Stimulated activated CD8-positive, alpha-beta memory T cell treated with anti-CD3 and anti-CD28 coated beads, Interleukin-4, amount 100 ng/mL, for 48 hours (primary cell): ENCODE measurements around the gene MAP4.
A peak's percentile ranks its signal among the peaks of the same experiment; 100 is the strongest.

Source experiments
- DNase-seq: peaks from one replicate; pipeline ENCODE4 v3.0.0-alpha.2; 2020

The MAP4 gene

DNA sequence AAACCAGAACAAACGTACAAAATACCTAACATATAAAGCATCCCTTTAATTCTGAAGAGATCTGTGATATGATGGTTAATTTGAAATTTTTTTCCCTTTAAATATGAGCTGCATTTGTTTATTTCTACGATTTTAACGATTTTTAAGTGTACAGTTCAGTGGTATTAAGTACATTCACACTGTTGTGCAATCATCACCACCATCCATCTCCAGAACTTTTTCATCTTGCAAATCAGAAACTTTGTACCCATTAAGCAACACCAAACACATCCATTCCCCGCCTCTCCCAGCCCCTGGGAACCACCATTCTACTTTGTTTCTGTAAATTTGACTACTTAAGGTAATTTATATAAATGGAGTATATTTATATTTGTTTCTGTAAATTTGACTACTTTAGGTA is 51.5 kb downstream of the MAP4 start:
- no peak for DNase-seq

DNA sequence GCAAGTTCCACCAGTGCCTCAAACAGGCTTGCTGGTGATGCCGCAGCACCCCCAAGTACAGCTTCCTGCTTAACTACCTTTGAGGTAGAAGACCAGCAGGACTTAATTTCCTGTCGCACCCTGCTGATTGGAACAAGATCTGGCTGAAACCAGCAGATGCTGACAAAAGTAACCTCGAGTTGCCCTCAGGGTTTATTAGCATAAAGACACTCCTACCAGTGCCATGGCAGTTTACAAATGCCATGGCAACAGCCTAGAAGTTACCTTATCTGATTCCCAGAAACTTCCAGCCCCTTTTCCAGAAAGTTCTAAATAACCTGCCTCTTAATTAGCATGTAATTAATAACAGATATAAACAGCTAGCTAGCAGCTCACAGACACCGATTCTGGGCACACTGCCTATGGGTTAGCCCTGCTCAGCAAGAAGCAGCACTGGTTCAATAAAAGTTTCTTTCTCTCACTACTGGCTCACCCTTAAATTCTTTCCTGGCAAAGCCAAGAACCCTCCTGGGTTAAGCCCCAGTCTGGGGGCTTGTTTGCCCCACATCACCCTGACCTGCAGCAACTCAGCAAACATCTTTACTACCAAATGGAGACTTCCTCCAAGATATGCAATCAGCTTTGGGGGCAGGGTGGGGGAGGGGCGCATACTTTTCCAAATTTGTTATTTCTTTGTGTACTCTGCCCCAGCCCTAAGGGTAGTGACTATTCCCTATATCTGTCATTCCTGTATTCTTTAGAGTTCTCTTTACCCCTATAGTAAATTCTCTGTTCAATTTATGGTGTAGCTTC is 54.2 kb downstream of the MAP4 start:
- peak; percentile 25 for DNase-seq

DNA sequence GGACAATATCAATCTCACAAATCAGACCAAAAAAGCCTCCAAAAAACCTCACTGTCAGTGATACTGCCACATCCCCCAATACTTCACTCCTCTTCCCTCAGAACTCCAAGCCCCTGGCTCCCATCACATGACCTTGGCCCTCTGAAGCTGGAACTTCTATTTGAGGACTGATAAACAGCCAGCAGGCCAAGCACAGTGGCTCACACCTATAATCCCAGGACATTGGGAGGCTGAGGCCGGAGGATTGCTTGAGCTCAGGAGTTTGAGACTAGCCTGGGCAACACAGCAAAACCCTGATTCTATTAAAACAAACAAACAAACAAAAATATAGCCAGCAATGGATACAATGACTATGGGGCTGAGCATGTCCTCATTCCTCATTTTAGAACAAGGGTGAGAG is 55.2 kb downstream of the MAP4 start:
- no peak for DNase-seq

DNA sequence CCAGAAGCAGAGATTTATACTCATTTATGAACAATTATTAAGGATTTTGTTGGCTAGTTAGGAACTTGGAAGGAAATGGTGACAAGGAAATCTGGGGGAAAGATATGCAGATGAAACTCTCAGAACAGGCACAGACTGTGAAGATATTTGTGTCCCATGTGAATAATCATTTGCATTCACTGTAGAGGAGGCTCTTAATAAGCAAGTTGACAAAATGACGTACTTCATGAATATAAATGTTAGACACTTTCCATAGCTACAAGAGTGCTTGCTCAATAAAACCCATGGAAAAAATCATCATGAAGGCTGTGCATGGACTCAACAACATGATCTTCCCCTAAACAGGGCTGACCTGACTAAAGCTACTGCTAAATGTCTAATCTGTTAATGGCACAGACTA is 59.7 kb downstream of the MAP4 start:
- no peak for DNase-seq

DNA sequence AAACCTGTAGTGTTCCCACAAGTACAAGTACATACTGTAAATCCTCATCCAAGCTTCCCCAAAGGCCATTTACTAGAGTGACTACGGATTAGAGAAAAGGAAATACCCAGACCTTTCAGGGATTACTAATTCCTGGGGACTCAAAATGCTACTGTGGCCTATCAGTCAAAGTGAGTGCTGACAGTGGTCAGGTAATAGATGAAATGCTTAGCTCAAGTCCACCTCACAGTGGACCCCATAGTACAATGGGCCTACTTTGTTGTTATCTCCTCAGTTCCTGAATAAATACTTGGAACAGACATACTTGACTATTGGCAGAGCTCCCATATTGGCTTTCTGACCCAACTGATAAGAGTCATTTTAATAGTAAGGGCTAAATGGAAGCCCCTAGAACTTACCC is 61.6 kb downstream of the MAP4 start:
- DNase-seq = no peak

DNA sequence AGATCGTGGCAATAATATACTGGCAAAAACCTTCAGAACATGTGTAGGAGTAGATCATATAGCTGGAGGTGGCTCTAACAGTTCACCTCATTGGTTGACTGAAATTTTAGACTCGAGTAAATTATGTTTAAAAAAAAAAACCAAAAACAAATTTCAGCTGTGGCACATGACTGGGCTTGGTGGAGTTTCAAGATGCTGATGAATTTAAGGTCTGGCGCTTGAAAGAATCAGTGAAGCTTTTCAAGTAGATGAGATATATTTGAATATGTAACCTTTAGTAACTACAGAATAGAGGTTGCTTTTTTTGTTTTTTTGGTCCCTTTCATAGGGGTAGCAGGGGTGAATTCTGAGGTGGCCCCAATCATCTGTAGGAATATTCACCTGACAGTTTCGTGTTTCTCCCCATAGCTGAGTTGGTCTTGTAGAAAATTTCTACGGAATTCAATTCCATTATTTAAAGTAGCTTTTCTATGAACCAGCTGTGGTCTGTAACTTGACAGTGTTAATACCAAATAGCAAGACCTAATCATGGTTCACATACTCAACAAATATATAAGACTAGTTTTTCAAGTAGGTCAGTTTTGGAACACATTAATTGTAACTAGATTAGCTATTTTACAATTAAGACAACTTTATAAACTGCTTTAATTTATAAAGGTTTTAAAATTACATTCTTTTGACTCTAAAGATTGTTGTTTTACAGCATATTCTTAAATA is 65.6 kb downstream of the MAP4 start:
- no peak for DNase-seq

DNA sequence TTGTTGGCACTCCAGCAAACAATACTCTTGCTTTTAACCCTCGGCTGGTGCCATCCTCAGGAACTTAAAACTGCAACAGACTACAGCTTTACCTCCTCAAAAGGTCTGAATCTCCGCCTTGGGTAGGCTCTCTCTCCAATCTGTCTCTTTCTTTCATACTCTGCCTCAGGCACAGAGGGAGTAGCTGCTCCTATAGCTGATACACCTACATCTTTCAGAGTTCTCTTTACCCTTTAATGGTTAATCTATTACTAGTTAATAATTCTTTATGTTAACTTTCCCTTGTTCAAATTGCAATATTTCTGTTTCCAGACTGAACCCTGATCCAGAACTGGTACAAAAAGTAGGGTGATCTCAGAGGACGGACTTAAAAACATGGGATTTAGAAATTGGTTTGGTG is 66.2 kb downstream of the MAP4 start:
- DNase-seq = no peak

DNA sequence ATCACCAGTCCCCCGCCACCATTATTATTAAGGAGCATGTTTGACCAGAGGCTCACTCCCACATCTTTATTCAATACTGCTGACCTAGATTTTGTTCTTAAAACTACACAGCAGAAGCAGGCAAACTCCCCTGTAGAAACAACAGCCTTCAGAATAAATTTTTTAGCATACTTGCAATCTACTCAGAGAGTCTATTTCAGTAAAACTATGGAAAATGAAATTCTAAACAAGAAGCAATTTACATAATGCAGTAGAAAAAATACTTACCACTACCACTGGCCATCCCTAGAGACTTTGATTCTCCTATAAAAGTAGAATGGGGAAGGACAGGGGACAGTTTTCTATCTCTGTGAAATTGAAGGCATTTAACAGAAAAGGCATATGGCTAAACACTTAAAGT is 76.0 kb downstream of the MAP4 start:
- DNase-seq = no peak

DNA sequence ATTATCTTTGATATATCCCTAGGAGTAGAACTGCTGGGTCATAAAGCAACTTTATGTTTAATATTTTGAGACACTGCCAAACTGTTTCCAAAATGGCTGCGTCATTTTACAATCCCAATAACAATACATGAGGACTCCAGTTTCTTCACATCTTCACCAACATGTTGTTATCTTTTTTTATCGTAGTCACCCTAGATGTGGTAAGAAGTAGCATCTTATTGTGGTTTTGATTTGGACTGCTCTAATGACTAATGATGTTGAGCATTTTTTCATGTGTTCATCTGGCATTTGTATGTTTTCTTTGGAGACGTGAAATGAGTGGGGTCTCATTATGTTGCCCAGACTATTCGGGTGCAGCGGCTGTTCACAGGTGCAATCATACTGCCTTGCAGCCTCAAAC is 83.8 kb downstream of the MAP4 start:
- DNase-seq = no peak

DNA sequence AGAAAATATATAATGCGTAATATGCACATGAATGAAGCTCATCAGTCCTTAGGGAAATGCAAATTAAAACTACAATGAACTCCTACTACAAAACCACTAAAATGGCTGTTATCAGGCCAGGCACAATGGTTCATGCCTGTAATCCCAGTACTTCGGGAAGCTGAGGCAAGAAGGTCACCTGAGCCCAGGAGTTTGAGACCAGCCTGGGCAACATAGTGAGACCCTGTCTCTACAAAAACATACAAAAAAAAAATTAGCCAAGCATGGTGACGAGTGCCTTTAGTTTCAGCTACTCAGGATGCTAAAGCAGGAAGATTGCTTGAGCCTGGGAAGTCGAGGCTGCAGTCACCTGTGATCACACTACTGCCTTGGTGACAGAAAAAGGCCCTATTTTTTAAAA is 85.2 kb downstream of the MAP4 start:
- no peak for DNase-seq

DNA sequence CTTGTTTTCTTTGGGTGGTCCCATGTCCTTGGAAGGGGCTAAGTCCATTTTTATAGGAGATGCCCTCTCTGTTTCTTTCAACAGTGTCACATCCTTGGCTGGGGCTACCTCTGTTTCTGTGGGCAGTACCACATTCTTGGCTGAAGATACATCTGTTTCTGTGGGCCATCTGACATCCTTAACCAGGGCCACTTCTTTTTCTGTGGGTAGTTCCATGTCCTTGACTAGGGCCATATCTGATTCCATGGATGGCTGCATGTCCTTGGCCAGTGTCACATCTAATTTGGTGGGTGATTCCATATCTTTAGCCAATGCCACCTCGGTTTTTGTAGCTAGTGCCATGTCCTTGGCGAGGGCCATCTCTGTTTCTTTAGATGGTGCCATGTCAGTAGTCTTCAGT is 99.5 kb downstream of the MAP4 start:
- DNase-seq = no peak

DNA sequence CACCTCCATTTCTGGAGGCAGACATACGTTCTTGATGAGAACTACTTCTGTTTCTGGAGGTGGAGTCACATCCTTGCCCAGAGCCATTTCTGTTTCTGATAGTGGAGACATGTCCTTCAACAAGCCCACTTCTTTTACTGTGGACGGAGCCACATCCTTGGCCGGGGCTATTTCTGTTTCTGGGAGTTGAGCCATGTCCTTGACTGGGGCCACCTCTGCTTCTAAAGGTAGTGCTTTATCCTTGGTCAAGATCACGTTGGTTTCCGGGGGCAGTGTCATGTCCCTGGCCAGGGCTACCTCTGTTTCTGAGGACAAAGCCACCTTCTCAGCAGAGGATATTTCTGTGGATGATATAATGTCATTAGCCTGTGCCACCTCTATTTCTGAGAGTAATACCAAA is 100.0 kb downstream of the MAP4 start:
- DNase-seq = no peak

DNA sequence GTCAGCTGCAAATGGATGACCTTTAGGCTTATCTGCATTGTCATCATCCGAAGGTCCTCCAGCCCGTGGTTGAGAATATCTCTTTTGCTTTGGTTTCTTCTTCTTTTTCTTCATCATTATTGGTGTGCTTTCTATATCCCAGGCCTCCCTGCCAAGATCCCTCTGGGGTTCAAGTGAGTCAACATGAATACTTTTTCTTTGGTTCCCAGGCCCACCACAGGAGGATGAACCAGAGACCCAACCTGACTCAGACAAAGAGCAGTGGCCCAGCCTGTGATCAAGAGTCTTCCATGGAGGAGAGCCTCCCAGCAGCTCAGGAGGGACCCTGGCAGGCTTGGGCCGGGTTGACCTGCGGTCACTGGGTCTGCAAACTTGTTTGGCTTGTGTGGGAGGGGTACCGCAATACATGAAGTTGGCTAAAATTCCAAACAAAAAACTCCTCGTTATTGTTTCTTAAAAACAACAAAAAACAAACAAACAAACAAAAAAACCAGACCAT is 104.2 kb downstream of the MAP4 start:
- DNase-seq = no peak

DNA sequence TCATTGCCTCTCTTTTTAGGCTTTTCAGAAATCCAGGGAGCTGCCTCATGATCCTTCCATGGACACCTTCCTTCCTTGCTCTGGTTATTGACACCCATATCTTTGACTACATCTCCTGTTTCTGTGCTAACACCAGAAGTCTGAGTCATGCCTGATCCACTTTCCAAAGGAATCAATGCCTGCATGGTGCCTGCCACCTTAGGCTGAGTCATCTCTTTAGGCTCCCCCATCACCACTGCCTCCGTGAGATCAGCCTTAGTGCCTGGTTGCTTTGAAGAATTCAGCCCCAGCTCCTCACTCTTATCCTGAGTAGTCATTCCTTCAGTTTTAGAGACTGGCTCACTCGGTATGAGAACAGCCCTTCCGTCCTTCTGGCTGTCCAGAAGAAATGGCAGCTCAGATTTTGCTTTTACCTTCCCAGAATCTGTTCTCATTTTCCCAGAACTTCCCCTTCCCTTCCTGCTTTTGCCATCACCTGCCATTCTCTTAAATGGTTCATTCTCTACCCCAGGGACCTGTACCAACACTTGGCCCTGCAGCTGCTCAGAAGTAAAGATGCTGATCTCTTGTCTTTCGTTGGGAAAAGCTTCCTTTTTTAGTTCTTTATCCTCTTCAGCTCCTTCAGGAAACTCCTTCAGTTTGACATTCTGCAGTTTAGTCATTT is 105.3 kb downstream of the MAP4 start:
- no peak for DNase-seq

DNA sequence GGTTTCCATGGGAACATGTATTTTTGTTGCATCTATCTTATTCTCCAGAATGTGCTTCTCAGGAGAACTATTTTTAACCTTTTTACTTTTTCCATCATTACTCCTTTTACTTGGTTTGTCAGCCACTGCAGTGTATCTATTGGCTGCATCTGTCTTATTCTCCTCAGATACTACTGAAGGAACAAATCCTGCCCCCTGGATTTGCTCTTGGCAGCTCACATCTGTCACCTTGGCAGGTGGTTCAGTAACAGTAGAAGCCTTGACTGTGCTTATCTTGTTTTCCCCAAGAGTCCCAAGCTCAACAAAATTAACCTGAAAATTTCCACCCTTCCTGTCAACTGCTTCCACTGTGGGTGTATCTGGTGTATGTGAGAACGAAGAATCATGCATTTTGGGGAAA is 106.0 kb downstream of the MAP4 start:
- DNase-seq = no peak

DNA sequence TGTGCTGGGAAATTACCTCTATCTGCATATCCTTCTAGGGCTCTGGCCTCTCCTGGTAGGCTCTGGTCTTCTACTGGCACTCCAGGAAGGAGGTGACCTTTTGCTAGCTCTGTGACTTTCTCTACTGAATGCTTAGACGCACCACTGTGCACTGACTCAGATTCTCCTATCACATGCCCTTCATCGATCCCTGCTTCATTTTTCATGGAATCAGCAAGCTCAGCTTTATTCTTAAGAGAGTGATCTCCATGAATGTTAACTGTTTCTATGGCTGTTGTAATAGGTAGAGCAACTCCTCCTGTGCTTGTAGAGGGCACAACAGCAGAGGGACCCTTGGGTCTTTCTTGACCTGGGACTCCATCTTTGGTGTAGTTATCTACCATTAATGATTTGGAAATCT is 106.6 kb downstream of the MAP4 start:
- no peak for DNase-seq

DNA sequence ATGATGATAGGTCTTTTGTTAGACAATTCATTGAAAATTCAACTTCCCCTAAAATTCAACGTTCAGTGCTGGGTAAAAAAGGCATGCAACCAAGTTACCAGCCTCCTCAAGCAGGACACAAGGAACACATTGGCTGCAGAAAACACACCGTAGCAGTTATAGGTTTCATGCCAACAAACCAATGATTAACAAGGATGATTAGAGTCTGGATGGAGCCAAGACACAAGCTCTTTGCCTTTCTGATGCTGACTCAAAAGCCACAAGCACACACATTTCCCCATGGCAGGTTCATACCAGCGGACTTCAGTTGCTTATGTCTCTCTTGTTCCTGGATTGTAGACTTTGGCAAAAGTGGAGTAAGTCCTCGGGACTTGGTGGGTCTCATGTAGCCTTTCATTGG is 107.5 kb downstream of the MAP4 start:
- no peak for DNase-seq

DNA sequence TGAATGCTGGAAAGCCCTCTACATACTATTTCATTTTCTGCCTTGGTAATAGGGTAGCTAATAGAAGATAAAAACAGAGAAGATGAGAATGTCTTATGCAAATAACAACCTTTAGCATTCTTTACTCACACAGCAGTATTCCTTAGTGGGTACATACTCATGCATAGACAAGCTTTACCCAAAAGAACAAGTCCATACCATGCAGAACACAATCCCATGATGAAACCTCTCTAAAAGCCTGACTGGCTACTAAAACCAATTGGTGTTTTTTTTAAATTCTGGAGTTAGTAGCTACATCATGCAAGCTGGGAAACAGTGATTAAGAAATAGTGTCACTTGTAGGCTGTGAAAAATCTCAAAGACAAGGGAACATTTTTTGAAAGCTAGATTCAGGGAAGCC is 108.4 kb downstream of the MAP4 start:
- no peak for DNase-seq

DNA sequence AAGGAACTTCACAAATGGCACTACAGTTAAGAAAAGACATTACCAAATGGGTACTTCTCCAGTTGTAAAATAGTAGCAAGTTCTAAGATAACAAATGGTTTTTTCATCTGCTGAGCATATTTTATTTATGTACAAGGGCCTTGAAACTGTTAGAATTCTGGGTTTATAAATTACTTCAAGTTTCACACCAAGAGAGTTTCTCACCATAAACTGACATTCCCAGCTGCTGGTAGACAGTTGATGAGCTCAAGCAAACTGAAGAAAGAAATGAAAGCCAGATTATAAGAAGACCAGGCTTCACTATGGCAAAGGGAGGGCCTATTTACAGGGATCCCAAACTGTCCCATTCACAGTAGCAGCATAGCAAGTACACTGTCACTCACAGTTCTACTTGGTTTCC is 113.5 kb downstream of the MAP4 start:
- no peak for DNase-seq

DNA sequence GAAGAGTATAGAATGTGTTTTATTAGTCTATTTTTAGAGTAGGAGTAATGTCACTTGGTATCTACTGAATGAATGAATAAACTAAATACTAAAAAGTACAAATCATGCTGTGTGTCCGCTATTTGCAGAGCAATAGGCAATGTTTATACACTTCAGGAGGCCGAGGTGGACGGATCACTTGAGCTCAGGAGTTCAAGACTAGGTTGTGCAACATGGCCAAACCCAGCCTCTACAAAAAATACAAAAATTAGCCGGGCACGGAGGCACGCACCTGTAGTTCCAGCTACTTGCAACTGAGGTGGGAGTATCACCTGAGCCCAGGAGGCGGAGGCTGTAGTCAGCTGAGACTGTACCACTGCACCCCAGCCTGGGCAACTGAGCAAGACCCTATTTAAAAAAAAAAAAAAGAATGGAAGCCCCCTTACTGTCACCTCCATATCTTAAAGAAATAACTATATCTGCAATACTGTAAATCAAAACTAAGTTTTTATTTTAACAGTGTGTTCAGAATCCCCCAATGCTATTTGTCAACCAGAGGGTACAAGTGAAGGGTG is 114.9 kb downstream of the MAP4 start:
- DNase-seq = no peak

DNA sequence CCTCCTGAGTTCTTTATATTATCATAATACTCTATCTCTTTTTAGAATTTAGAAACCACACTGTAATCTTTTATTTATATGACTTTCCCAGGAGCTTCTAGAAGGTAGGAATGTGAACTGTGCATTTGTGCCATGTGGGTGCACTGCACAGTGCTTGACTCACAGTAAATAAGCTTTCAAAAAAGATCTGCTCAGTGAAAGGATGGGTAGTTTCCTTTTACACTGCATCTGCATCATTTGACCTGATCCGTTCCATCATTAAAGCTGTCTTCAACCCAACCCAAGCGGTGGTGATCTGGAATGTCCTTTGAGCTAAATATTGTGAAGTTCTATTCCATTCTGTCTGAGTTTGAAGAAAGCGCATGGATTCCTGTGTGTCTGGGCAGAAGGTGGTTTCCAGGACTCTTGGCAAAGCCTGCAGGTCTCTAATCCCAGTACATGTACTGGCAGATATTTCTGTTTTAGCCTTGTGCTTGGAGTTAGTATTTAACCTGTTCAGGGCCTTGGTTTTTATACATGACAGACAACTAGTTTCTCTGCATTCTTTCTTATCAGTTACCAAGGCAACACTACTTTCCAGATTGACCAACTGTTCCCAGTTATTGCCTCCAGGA is 116.6 kb downstream of the MAP4 start:
- DNase-seq = no peak

DNA sequence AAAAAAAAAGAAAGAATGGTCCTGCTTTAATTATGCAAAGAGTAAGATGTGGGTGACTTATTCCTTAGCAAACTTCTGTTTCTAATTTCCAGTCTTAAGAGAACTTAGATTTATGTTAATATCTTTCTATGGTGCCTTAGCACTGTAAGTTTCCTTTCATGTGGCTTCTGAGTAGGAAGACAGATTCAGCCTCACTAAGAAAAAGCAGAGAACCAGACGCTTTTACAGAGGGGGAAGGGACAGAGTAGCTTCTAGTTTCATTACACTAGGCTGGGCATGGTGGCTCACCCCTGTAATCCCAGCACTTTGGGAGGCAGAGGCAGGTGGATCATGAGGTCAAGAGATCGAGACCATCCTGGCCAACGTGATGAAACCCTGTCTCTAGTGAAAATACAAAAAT is 118.3 kb downstream of the MAP4 start:
- DNase-seq = no peak

DNA sequence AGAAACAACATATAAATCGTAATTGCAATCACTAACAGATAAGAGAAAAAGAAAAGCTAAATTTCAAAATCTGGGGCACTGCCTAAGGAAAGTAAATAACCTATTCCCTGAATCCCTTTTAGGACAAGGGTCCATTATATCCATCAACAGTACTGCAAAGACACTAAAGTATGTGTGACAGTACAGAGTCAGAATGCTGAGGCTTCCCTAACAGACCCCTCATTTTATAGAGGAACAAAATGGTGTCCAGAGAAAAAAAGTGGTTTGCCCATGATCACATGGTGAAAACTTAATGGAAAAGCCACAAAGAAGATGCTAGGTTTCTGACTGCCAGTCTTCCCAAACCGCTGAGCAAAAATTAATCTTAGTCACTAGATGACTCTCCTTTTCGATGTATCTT is 119.5 kb downstream of the MAP4 start:
- DNase-seq = no peak
